GM18498 (cell line): ENCODE measurements around the gene NIN.
"Not testable (repeated sequence)": the region's sequence is repeated elsewhere in the genome, so short reads cannot be mapped to it uniquely, and the experiment has no call there.

Source experiments
- ATAC-seq: cut with Tn5 transposase; IDR thresholded peaks from one replicate; pipeline ENCODE4 v1.9.1; 2021; ENCODE audit warnings: mild to moderate bottlenecking, moderate library complexity; ENCODE audit not compliant: unreplicated experiment

The NIN gene

DNA sequence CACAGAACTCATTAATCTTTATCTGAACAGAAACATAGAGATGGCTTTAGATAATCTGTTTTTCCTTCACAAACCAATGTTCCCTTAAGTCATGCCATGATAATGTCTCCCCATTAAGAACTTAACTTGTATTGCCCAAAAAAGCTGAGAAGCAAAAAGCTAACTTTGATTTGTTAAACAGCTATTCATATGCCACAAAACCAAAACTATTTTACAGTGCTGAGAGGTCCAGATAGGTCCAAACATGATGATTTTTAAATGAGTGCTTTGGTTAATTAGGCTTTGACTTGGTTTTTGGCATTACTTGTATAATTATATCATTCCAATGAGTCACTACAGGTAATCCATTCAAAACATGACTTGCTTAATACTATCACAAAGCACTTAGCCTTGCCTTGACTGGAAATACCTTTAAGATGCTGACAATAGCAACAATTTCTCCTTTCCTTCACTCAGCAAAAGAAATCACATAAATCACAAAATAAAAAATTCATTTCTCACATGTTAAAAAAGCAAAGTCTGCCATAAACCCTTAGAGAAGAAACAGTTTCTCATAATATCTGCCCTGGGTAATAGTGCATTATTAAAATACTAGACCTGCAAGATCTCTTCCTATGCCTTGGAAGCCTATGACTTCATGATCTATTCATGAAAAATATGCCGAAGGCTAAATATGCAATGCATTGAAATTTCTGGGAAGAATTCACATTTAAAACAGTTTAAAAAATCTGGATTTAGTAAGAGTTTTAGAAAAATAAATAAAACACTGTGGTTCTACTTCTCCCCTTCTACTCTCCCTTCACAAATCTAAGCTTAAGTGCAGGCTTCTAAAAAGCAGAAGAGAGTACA, 110.8 kb downstream of the NIN start:
- no peak for ATAC-seq

DNA sequence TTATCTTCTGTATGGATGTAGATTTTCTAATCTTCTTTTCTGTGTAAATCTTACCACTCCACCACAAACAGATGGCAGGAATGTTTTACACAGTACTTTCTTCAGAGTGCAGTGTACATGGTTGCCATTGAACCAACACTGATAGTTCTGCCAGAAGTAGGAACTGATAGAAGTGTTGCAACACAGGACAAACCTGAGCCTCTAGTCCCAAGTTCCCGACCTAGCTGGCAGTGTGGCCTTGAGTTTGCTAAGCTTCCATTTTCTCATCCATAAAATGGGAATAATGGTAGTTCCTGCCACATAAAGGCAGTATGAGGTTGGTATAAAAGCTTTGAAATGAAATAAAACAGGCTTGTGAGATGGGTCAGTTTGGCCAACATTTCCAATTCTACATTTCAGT, 112.0 kb downstream of the NIN start:
- no peak for ATAC-seq

DNA sequence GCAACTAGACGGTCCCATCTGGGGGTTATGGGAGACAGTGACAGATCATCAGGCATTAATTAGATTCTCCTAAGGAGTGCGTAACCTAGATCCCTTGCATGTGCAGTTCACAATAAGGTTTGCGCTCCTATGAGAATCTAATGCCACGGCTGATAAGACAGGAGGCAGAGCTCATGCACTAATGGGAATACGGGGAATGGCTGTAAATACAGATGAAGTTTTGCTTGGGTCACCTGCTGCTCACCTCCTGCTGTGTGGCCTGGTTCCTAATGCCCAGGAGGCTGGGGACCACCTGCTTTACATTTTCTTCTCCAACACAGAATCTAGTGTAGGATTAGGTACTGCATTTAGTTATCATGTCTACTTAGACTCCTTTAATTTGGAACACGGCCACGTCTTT, 113.2 kb downstream of the NIN start:
- no peak for ATAC-seq

GRCh38 chr14:50714450-50715073, 116.4 kb downstream of the NIN start:
- peak; percentile 65 for ATAC-seq

DNA sequence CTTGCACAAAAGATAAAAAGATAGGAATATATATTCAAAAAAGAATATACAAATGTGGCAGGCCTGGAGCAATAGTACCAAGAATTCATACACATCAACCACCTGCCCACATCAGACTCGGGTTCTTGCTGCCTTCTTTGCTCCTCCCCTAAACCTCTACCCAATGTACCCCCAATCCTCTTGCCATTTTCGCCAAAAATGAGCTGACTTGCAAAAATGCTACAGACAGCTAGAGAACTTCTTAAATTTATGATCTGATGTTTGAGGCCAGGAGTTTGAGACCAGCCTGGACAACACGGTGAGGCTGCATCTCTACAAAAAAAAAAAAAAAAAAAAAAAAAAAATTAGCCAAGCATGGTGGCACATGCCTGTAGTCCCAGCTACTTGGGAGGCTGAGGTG, 119.9 kb downstream of the NIN start:
- ATAC-seq = no peak

GRCh38 chr14:50705026-50705593, 125.9 kb downstream of the NIN start:
- no peak for ATAC-seq

- no peak for ATAC-seq
These were observed 126.4 kb downstream of the NIN start for GRCh38 chr14:50704454-50705010.

- no peak for ATAC-seq
These were observed 133.2 kb downstream of the NIN start for GRCh38 chr14:50697659-50698290.

- ATAC-seq = not testable (repeated sequence)
These were observed 136.7 kb downstream of the NIN start for GRCh38 chr14:50694260-50694659.

DNA sequence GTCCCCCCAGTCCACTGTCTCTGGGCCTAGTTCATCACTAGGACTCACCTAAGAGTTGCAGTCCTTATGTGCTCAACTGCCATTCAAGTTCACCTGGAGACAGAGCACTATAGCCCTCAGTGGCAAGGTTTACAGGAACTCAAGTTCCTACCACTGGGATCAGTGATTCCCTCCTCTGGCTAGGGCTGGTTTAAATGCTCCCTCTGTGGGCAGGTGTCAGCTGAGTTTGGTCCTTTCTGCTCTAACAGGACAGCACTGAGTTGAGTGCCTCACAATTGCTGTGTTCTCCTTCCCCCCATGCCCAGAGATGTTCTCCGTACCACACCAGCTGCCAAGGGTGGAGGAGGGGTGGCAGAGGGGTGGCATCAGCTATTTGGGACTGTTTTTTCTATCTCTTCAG, 142.1 kb downstream of the NIN start:
- ATAC-seq = no peak

DNA sequence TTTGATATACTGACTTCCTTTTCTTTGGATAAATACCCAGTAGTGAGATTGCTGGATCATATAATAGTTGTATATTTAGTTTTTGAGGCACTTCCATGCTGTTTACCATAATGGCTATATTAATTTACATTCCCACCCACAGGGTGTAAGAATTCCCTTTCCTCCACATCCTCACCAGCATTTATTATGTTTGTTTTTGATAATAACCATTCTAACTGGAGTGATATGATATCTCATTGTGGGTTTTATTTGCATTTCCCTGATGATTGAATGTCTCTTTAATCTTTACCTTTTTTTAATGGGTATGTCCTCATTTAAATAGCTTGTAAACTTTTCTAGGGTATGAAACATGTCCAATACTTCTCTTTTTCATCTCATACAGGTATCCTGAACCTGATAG, 151.3 kb downstream of the NIN start:
- no peak for ATAC-seq

DNA sequence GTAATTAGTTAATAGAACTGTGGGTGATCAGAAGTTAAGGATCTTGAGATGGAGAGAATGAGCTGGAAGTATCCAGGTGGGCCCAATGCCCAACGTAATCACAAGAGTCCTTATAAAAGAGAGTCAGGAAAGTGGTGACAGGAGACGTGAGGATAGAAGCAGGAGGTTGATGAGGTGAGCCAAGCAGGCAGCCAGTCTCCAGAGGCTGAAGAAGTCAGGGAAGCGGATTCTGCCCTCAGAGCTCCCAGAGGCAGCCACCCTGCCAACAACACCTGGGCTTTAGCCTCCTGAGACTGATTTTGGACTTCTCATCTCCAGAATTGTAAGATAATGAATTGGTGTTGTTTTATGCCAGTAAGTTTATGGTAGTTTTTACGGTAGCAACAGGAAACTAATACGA, 152.8 kb downstream of the NIN start:
- no peak for ATAC-seq

- ATAC-seq = peak; percentile 44
These were observed 153.4 kb downstream of the NIN start for GRCh38 chr14:50677527-50678063.

- peak; percentile 30 for ATAC-seq
These were observed 154.0 kb downstream of the NIN start for GRCh38 chr14:50676814-50677516.

GRCh38 chr14:50675597-50675996, 155.4 kb downstream of the NIN start:
- no peak for ATAC-seq

DNA sequence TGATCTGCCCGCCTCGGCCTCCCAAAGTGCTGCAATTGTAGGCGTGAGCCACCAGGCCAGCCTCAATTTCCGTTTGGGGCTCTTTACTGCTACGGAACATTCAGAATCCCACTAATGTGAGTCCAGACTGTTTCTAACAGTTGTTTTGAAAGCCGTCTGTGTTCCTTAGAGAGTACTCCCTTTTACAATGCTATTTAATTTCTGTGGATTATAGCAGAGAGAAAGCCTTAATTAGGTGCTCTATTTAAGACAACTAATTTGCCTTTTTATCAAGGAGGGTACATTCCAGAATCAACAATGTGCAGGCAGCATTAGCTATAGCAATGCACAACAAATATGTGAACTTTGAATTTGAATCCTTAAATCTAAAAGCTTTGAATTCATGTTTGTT, 160.1 kb downstream of the NIN start:
- no peak for ATAC-seq

DNA sequence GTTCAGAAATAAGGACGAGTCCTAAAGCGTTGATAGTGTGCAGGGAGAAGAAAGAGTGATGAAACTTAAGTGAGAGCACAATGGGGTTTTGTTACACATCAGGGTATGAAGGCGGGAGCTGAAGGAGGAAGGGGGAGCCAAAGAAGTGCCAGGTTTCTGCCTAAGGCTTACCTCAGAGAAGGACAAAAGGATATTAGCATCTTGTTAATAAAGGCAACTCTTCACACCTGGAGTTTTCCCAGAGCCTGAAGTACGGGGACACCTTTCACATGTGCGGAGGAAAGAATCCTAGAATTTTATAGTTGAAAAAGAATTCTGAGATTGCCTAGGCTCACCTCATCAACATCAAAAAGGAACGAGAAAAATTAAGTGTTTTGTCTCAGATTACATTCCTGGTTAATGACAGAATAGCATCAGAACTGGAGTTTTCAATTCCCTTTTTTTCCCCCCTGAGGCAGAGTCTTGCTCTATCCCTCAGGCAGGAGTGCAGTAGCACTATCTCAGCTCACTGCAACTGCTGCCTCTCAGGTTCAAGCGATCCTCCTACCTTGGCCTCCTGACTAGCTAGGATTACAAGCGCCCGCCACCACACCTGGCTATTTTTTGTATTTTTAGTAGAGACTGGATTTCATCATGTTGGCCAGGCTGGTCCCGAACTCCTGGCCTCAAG, 160.6 kb downstream of the NIN start:
- no peak for ATAC-seq
